SK-N-MC (cell line): ENCODE data around the gene COL6A3.

ENCODE experiments used
- EZH2 ChIP-seq: fragments of 200-600 bp; sonication (generic); IDR thresholded peaks from one replicate; pipeline ENCODE4 v1.6.1; 2017; ENCODE audit warnings: antibody characterized with exemption
- POLR2AphosphoS5 ChIP-seq: IDR thresholded peaks from 2 replicates; pipeline ENCODE4 v1.6.1; 2012; ENCODE audit warnings: mild to moderate bottlenecking, low read depth, low read length, borderline replicate concordance

DNA sequence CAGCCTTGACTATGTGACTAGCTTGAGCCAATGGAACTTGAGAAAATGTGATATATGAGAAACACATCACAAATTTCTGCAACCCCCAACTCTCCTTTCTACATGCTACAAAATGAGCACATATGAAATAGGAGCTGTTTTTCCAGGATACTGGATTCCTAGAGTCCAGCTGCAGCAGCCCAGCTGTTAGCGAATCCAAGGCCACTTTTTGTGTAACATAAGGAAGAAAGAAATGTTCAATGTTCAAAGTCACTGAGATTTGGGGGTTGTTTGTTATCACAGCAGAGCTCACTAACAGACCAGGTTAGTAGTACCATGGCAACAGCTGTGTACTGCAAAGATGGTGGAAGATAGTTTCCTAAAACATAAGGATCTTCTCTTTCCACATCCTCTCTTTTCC is 12.6 kb upstream of the COL6A3 start:
- TF ChIP-seq POLR2AphosphoS5, result no peak
- no peak for TF ChIP-seq EZH2
